ENCODE measurements around the gene FIBIN. TPM values are rescaled to one million over a fixed set of nuclear protein-coding genes. Genes with fewer than 3 reads are reported as not detected.

The FIBIN gene
- total RNA-seq, 1 experiment from 2014 or later, result not detected

DNA sequence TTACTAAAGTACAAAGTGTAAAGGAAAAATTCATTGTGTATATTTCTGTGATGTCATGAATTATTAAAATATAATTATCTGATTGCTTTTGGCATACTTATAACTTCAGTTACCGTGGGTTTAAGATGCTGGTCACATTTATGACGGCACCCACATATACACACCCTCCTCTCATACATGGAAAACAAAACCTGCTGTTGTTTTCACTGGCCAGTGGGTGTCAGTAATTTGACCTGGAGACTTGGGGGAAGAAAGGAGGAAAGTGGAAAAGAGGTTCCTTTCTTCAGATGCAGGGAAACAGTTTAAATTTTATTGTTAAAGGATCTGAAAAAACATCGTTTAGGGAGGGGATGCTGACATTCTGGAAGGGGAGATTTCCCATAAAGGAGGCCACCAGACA is 46.0 kb downstream of the FIBIN start:
- H3K4me1 Mint-ChIP-seq, result peaks cover 18 to 19% of the 10 kb centered on the region in 2 experiments
- H4K91ac ChIP-seq (ENCODE audit: insufficient read length, low read depth, low read length), result no peak overlapping the region
- H4K8ac ChIP-seq (replicated peaks; ENCODE audit: insufficient read length, low read depth, low read length), result no peak overlapping the region
- peak overlapping the region in 2 of 3 experiments; percentile 37 to 59; a peak in 2 of 7 replicates for H3K27ac Mint-ChIP-seq
- H2AFZ ChIP-seq (ENCODE audit: low read length), result peak overlapping the region; percentile 97
- H3K36me3 Mint-ChIP-seq (ENCODE audit: insufficient read depth in 1 of 3, low read depth in 3 of 3), result peaks cover 3 to 20% (median 14%) of the 10 kb centered on the region in 3 experiments; a peak in 5 of 7 replicates
- peak overlapping the region; percentile 45; the same call in 1 of the 2 replicates for H3K14ac ChIP-seq (ENCODE audit: insufficient read depth, low read length)
- no CpG with 5 or more reads among the region's 3 CpGs for WGBS (ENCODE audit: extremely low coverage, insufficient read length, low lambda C conversion rate)
- no peak overlapping the region for H2BK12ac ChIP-seq (ENCODE audit: insufficient read length, low read depth, low read length)
- no peak overlapping the region for H3K9ac ChIP-seq (ENCODE audit: extremely low read depth, insufficient read length, low read length)
- no peak overlapping the region for H2AK5ac ChIP-seq (ENCODE audit: insufficient read length, low read length)
- no peak overlapping the region for H2BK5ac ChIP-seq (ENCODE audit: insufficient read length, low read length)
- H3T11ph ChIP-seq (ENCODE audit: low read length), result no peak overlapping the region
- no peak overlapping the region for H4K5ac ChIP-seq (ENCODE audit: insufficient read length, low read depth, low read length)
- H3K9me3 Mint-ChIP-seq, result peaks cover 15 to 32% of the 10 kb centered on the region in 2 experiments
- no peak overlapping the region for H3K27ac ChIP-seq (ENCODE audit: insufficient read length, low read depth, low read length)
- no peaks in the 10 kb centered on the region for H3K23me2 ChIP-seq (ENCODE audit: insufficient read length, low read depth, low read length, poor library complexity, severe bottlenecking)
- no peaks in the 10 kb centered on the region for H3K27me3 ChIP-seq (ENCODE audit: insufficient read depth, low read length)
- no peak overlapping the region for H2BK120ac ChIP-seq (ENCODE audit: low read depth, low read length, poor library complexity, severe bottlenecking)
- no peaks in the 10 kb centered on the region; the same call in 1 of the 2 replicates for H3K4me1 ChIP-seq (ENCODE audit: insufficient read depth, low read length)
- no peaks in the 10 kb centered on the region for H3K9me3 ChIP-seq (ENCODE audit: control insufficient read depth, low read depth, low read length)
- H3K18ac ChIP-seq (ENCODE audit: insufficient read length, low read depth, low read length), result no peak overlapping the region
- no peaks in the 10 kb centered on the region for H4K20me1 ChIP-seq (ENCODE audit: control insufficient read depth, insufficient read depth, insufficient read length)
- H2BK20ac ChIP-seq (ENCODE audit: low read depth, low read length, poor library complexity, severe bottlenecking), result no peak overlapping the region
- H3K4me3 Mint-ChIP-seq, result no peak overlapping the region
- no peak overlapping the region for H3K4ac ChIP-seq (ENCODE audit: low read depth, low read length)
- no peaks in the 10 kb centered on the region for H3K79me1 ChIP-seq (ENCODE audit: insufficient read depth, low read depth, low read length, poor library complexity, severe bottlenecking)
- no peak overlapping the region for H3K23ac ChIP-seq (ENCODE audit: insufficient read length, low read depth, low read length)
- H3K27me3 Mint-ChIP-seq (ENCODE audit: low read depth), result no peaks in the 10 kb centered on the region
- no peak overlapping the region for H3K56ac ChIP-seq (ENCODE audit: insufficient read length, low read depth, low read length)
- no peaks in the 10 kb centered on the region for H3K79me2 ChIP-seq (ENCODE audit: insufficient read depth, low read length)
- H2BK15ac ChIP-seq (ENCODE audit: low read depth, low read length), result no peak overlapping the region
- peak; percentile 44; the same call in 2 of the 3 replicates for TF ChIP-seq CTCF (conservative IDR thresholded peaks at IDR 0.05)
- DNase-seq, result no peak
- no peak overlapping the region for H3K4me2 ChIP-seq (ENCODE audit: insufficient read depth, insufficient read length, low read length)
